ENCODE measurements around the gene PTGES.

The PTGES gene

GRCh38 chr9:129708793-129709192, 44.0 kb downstream of the PTGES start:
- no peaks in the 10 kb centered on the region for H3K27me3 ChIP-seq (replicated peaks; ENCODE audit: control insufficient read depth, insufficient read depth, low read length, poor library complexity, severe bottlenecking)
- H3K4me1 ChIP-seq (ENCODE audit: control insufficient read depth, insufficient read depth, low read length, poor library complexity, severe bottlenecking) = peaks cover 19% of the 10 kb centered on the region
- H3K27ac ChIP-seq (ENCODE audit: insufficient read depth, low read length, poor library complexity, severe bottlenecking) = no peak overlapping the region
- no peaks in the 10 kb centered on the region for H3K36me3 ChIP-seq (ENCODE audit: control insufficient read depth, insufficient read depth, low read length)
- H3K4me3 ChIP-seq (ENCODE audit: insufficient read depth, low read depth, low read length, poor library complexity, severe bottlenecking) = no peak overlapping the region
- no peak for DNase-seq
- no peaks in the 10 kb centered on the region for H3K9me3 ChIP-seq (ENCODE audit: control insufficient read depth, low read length)

- Histone ChIP-seq H3K27ac (ENCODE audit: insufficient read depth, low read length, poor library complexity, severe bottlenecking) (no peak overlapping the region), H3K27me3 (replicated peaks; ENCODE audit: control insufficient read depth, insufficient read depth, low read length, poor library complexity, severe bottlenecking) (no peaks in the 10 kb centered on the region), H3K36me3 (ENCODE audit: control insufficient read depth, insufficient read depth, low read length) (no peaks in the 10 kb centered on the region), H3K4me1 (ENCODE audit: control insufficient read depth, insufficient read depth, low read length, poor library complexity, severe bottlenecking) (no peaks in the 10 kb centered on the region), H3K4me3 (ENCODE audit: insufficient read depth, low read depth, low read length, poor library complexity, severe bottlenecking) (no peak overlapping the region), H3K9me3 (ENCODE audit: control insufficient read depth, low read length) (no peaks in the 10 kb centered on the region)
- no peak for DNase-seq
These were observed 48.0 kb downstream of the PTGES start for GRCh38 chr9:129704807-129705206.

- Histone ChIP-seq H3K36me3 (ENCODE audit: control insufficient read depth, insufficient read depth, low read length) (no peaks in the 10 kb centered on the region), H3K4me3 (ENCODE audit: insufficient read depth, low read depth, low read length, poor library complexity, severe bottlenecking) (no peak overlapping the region), H3K27ac (ENCODE audit: insufficient read depth, low read length, poor library complexity, severe bottlenecking) (no peak overlapping the region), H3K27me3 (replicated peaks; ENCODE audit: control insufficient read depth, insufficient read depth, low read length, poor library complexity, severe bottlenecking) (no peaks in the 10 kb centered on the region), H3K9me3 (ENCODE audit: control insufficient read depth, low read length) (no peaks in the 10 kb centered on the region), H3K4me1 (ENCODE audit: control insufficient read depth, insufficient read depth, low read length, poor library complexity, severe bottlenecking) (no peaks in the 10 kb centered on the region)
- no peak for DNase-seq
These were observed 49.0 kb downstream of the PTGES start for GRCh38 chr9:129703667-129704355.

GRCh38 chr9:129702589-129703520, 50.0 kb downstream of the PTGES start:
- no peak overlapping the region for H3K4me3 ChIP-seq (ENCODE audit: insufficient read depth, low read depth, low read length, poor library complexity, severe bottlenecking)
- no peaks in the 10 kb centered on the region for H3K9me3 ChIP-seq (ENCODE audit: control insufficient read depth, low read length)
- DNase-seq = no peak
- peaks cover 7% of the 10 kb centered on the region for H3K27me3 ChIP-seq (replicated peaks; ENCODE audit: control insufficient read depth, insufficient read depth, low read length, poor library complexity, severe bottlenecking)
- peaks cover under 1% of the 10 kb centered on the region for H3K4me1 ChIP-seq (ENCODE audit: control insufficient read depth, insufficient read depth, low read length, poor library complexity, severe bottlenecking)
- no peaks in the 10 kb centered on the region for H3K36me3 ChIP-seq (ENCODE audit: control insufficient read depth, insufficient read depth, low read length)
- no peak overlapping the region for H3K27ac ChIP-seq (ENCODE audit: insufficient read depth, low read length, poor library complexity, severe bottlenecking)

GRCh38 chr9:129701549-129701948, 51.3 kb downstream of the PTGES start:
- DNase-seq = no peak

GRCh38 chr9:129701054-129701453, 51.8 kb downstream of the PTGES start:
- DNase-seq = no peak
- Histone ChIP-seq H3K27me3 (replicated peaks; ENCODE audit: control insufficient read depth, insufficient read depth, low read length, poor library complexity, severe bottlenecking) (peaks cover 19% of the 10 kb centered on the region), H3K36me3 (ENCODE audit: control insufficient read depth, insufficient read depth, low read length) (no peaks in the 10 kb centered on the region), H3K9me3 (ENCODE audit: control insufficient read depth, low read length) (no peaks in the 10 kb centered on the region), H3K27ac (ENCODE audit: insufficient read depth, low read length, poor library complexity, severe bottlenecking) (no peak overlapping the region), H3K4me3 (ENCODE audit: insufficient read depth, low read depth, low read length, poor library complexity, severe bottlenecking) (no peak overlapping the region), H3K4me1 (ENCODE audit: control insufficient read depth, insufficient read depth, low read length, poor library complexity, severe bottlenecking) (peaks cover 5% of the 10 kb centered on the region)

More at GRCh38 chr9:129701549-129701948, 51.3 kb downstream of the PTGES start:
- Histone ChIP-seq H3K36me3 (ENCODE audit: control insufficient read depth, insufficient read depth, low read length) (no peaks in the 10 kb centered on the region), H3K27me3 (replicated peaks; ENCODE audit: control insufficient read depth, insufficient read depth, low read length, poor library complexity, severe bottlenecking) (peaks cover 19% of the 10 kb centered on the region), H3K4me1 (ENCODE audit: control insufficient read depth, insufficient read depth, low read length, poor library complexity, severe bottlenecking) (peaks cover 5% of the 10 kb centered on the region), H3K27ac (ENCODE audit: insufficient read depth, low read length, poor library complexity, severe bottlenecking) (no peak overlapping the region), H3K9me3 (ENCODE audit: control insufficient read depth, low read length) (no peaks in the 10 kb centered on the region), H3K4me3 (ENCODE audit: insufficient read depth, low read depth, low read length, poor library complexity, severe bottlenecking) (no peak overlapping the region)

- Histone ChIP-seq H3K36me3 (ENCODE audit: control insufficient read depth, insufficient read depth, low read length) (no peaks in the 10 kb centered on the region), H3K27me3 (replicated peaks; ENCODE audit: control insufficient read depth, insufficient read depth, low read length, poor library complexity, severe bottlenecking) (peaks cover 19% of the 10 kb centered on the region), H3K27ac (ENCODE audit: insufficient read depth, low read length, poor library complexity, severe bottlenecking) (no peak overlapping the region), H3K4me1 (ENCODE audit: control insufficient read depth, insufficient read depth, low read length, poor library complexity, severe bottlenecking) (peaks cover 5% of the 10 kb centered on the region), H3K9me3 (ENCODE audit: control insufficient read depth, low read length) (no peaks in the 10 kb centered on the region), H3K4me3 (ENCODE audit: insufficient read depth, low read depth, low read length, poor library complexity, severe bottlenecking) (no peak overlapping the region)
- DNase-seq = no peak
These were observed 54.5 kb downstream of the PTGES start for GRCh38 chr9:129698254-129698757.

GRCh38 chr9:129697656-129698253, 55.1 kb downstream of the PTGES start:
- H3K9me3 ChIP-seq (ENCODE audit: control insufficient read depth, low read length) = no peaks in the 10 kb centered on the region
- peaks cover 5% of the 10 kb centered on the region for H3K4me1 ChIP-seq (ENCODE audit: control insufficient read depth, insufficient read depth, low read length, poor library complexity, severe bottlenecking)
- H3K27me3 ChIP-seq (replicated peaks; ENCODE audit: control insufficient read depth, insufficient read depth, low read length, poor library complexity, severe bottlenecking) = peaks cover 19% of the 10 kb centered on the region
- no peak for DNase-seq
- no peak overlapping the region for H3K4me3 ChIP-seq (ENCODE audit: insufficient read depth, low read depth, low read length, poor library complexity, severe bottlenecking)
- H3K36me3 ChIP-seq (ENCODE audit: control insufficient read depth, insufficient read depth, low read length) = no peaks in the 10 kb centered on the region
- H3K27ac ChIP-seq (ENCODE audit: insufficient read depth, low read length, poor library complexity, severe bottlenecking) = no peak overlapping the region

- H3K9me3 ChIP-seq (ENCODE audit: control insufficient read depth, low read length) = no peaks in the 10 kb centered on the region
- peaks cover 19% of the 10 kb centered on the region for H3K27me3 ChIP-seq (replicated peaks; ENCODE audit: control insufficient read depth, insufficient read depth, low read length, poor library complexity, severe bottlenecking)
- no peak overlapping the region for H3K27ac ChIP-seq (ENCODE audit: insufficient read depth, low read length, poor library complexity, severe bottlenecking)
- H3K4me3 ChIP-seq (ENCODE audit: insufficient read depth, low read depth, low read length, poor library complexity, severe bottlenecking) = no peak overlapping the region
- H3K4me1 ChIP-seq (ENCODE audit: control insufficient read depth, insufficient read depth, low read length, poor library complexity, severe bottlenecking) = peaks cover 5% of the 10 kb centered on the region
- no peak for DNase-seq
- H3K36me3 ChIP-seq (ENCODE audit: control insufficient read depth, insufficient read depth, low read length) = no peaks in the 10 kb centered on the region
These were observed 55.7 kb downstream of the PTGES start for GRCh38 chr9:129696944-129697655.
